OCI-M1 (cell line): ENCODE data around the gene IMMP2L.
"Not testable (repeated sequence)": the region's sequence is repeated elsewhere in the genome, so short reads cannot be mapped to it uniquely, and the experiment has no call there.

Source experiments
- DNase-seq: peaks from one replicate; lab custom pipeline; 2025; lab: John Stamatoyannopoulos, UW

Gene IMMP2L

DNA sequence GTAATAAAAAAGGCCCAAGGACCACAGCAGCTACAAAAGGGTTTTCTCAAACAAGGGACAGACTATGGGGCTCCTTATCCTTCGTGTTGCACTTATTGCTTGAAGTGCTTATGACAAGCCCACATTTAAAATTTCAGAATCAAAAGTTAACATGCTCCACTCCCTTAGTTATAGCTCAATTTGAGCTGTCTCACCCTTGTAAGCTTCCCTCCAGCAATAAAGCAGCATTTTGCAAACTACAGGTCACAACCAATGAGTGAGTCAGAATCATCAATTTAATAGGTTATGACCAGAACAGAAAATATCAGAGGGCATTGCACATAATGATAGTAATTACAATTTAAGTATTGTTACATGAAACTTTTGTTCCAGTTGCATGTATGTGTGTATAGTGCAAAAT lies 53.0 kb downstream of the IMMP2L start:
- DNase-seq: no peak

DNA sequence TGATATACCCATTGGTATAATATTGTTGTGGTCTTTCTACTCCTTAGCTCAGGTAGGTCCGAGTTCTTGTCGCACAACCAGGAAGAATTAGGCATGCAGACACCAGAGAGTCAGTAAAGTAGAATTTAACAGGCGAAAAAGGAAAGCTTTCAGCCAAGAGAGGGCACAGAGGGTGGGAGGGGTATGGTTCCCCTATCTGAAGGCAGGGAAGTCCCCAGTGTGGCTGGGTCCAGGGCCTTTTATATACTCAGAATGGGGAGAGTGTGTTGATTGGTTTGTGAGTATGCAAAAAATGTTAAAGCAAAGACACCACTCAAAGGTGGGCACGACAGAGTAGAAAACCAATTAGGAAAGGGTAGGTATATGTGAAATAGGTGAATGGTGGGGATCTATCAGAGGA lies 53.9 kb downstream of the IMMP2L start:
- DNase-seq: no peak

DNA sequence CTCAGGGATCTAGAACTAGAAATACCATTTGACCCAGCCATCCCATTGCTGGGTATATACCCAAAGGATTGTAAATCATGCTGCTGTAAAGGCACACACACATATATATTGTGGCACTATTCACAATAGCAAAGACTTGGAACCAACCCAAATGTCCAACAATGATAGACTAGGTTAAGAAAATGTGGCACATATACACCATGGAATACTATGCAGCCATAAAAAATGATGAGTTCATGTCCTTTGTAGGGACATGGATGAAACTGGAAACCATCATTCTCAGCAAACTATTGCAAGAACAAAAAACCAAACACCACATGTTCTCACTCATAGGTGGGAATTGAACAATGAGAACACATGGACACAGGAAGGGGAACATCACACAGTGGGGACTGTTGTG lies 56.9 kb downstream of the IMMP2L start:
- DNase-seq: not testable (repeated sequence)

DNA sequence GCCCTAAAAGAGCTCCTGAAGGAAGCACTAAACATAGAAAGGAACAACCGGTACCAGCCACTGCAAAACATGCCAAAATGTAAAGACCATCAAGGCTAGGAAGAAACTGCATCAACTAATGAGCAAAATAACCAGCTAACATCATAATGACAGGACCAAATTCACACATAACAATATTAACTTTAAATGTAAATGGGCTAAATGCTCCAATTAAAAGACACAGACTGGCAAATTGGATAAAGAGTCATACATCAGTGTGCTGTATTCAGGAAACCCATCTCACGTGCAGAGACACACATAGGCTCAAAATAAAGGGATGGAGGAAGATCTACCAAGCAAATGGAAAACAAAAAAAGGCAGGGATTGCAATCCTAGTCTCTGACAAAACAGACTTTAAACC lies 60.5 kb downstream of the IMMP2L start:
- not testable (repeated sequence) for DNase-seq

DNA sequence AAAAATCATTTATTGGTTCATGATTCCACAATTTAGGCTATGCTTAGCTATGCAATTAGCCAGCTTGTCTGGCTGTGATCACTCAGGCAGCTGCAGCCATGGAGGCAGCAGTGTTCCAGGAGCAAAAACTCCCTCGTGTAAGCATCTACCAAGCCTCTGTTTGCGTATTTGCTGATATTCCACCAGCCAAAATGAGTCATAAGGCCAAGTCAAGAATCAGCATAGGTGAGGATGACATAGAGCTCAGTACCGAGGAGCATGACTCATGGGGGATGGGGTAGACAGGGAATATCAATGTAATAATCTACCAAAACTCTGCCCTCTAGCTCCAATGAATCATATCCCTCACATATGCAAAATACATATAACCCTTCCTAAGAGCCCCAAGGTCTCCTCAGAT lies 63.3 kb downstream of the IMMP2L start:
- no peak for DNase-seq

DNA sequence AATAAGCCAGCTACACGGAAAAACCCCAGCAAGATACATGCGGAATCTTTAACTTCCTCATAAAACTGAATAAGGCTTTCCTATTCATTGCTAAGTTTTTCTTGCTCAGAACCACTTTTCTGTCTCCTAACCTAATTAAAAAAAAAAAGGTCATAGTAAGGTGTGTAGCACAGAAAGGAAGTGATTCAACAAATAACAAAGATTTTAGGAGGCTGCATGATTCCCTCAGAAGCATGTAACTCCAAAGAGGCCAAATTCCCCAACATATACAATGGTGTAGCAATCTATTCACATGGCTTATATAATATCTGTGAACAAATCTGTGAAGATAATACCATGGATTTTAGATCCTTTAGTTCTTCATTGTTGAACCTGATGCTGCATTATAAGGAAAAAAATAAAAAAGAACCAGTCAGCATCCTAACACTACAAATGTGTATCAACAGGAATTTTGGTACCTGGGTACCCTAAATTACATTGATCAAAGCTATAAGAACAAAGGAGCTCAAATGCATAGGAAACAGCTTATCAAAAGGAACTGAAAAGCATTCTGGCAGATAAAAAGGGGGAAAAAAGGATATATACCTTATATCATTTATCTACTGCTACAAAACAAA lies 63.8 kb downstream of the IMMP2L start:
- no peak for DNase-seq

DNA sequence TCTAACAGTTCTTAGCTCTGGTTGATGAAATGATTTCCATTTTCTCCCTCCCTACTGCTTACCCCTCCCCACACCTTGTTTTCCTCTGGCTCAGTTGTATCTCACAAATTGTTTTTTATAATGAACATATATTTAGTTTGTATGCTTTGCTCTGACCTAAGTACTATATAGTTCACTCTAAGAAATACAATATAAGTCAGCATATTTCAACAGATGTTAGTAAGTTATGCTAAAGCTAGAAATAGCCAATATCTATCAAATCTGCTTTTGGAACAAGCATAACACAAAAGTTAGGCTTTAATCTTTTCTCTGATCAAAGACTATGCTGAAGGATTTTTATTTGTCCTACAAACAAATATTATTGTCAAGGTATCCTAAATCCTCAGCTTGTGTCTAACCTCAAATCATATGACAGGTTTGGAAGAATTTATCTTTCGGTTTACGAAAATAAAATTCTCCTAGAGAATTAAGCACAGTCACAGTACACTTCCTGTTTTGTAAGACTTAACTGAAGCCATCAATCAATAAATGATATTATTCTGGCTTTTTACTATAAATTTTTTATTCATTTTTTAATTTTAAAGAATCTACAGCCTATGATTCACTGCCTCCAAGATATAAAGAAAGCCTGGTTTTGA lies 67.0 kb downstream of the IMMP2L start:
- peak; percentile 17 for DNase-seq

DNA sequence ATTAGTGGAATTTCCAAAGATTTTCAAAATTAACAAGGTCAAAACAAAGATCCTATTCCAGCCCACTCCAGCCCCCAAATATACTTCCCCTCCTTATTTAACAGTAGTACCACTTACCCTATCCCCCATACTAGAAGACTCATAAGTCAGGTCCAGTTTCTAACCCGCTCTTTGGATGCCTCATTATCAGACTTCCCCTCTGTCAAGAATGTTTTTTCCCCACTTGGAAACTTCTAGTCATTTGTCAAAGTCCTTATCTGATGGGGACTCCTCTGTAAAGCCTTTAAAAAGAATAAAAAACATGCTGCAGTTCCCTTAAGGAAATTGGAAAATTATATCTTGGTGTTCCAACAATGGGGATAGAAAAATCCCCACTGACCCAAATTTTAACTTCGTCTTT lies 70.1 kb downstream of the IMMP2L start:
- peak; percentile 5 for DNase-seq

DNA sequence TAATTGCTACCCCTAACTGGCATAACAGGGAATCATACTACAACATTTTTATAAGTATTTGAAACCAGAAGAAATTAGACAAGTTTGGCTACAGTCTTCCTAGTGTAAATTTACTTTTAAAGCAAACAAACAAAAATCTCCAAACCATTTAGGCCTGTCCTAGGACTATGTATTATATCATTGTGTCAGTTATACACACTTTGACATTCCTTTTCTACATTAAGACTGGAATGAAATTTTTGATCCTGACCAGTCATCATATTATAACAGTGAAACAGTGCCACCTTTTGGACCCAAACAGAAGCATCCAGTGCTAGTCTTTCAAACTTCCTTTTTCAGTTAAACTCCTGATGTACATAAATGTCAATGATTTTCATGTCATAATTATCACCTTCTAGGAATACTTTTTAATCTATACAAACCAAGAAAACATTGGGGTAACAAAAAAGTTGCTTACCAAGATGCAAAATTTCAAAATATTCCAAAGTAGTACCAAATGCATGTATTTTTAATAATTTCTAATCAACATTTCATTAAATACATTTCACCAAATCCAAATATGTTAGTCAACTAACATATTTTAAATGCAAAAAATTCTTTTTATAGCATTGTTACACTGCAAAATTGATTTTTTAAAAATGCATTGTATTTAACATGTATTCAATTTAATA lies 75.7 kb downstream of the IMMP2L start:
- DNase-seq: peak; percentile 76

DNA sequence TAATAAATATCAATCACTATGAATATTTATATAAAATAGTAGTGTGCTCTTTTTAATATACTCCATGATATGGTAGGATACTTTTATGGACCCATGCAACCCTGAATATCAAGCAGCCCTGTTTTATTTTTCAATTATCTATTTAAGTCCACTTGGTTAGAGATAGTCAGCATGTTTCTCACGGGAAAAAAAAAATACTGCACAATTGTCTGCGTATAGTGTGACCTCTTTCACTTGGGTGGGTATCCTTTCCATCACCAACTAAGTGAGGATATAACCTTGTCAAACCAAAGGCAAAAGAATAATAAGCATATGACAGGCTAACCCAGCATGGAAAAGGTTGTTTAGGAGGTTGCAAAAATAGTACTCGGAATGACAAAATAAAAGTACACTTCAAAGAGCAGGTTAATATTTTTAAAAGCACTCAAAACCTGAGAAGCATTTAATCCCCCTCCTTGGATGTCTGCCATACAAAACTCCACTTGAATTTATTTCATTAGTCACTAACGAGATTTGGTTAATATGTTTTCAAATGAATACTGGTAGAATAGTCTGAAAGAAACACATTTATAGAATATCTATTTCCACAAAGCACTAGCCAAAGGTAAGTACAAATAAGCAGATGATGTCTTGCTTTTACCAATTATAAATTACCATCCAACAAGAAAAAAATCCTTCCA lies 76.5 kb downstream of the IMMP2L start:
- no peak for DNase-seq

DNA sequence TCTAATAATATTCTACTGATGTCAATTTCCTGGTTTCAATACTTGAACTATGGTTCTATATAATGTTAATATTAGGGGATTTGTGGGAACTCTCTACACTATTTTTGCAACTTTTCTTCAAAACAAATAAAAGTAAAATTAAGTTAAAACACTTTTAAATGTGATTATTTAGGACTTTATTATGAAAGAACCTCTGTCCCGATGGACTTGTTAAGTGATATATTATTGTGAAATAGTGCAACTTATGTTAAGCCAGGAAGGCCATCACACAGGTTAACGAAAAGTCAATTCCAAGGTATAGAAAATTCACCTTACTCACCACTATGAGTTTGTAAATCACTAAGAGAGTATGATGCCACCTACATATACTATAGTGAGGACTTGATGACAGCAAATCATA lies 79.2 kb downstream of the IMMP2L start:
- DNase-seq: no peak

DNA sequence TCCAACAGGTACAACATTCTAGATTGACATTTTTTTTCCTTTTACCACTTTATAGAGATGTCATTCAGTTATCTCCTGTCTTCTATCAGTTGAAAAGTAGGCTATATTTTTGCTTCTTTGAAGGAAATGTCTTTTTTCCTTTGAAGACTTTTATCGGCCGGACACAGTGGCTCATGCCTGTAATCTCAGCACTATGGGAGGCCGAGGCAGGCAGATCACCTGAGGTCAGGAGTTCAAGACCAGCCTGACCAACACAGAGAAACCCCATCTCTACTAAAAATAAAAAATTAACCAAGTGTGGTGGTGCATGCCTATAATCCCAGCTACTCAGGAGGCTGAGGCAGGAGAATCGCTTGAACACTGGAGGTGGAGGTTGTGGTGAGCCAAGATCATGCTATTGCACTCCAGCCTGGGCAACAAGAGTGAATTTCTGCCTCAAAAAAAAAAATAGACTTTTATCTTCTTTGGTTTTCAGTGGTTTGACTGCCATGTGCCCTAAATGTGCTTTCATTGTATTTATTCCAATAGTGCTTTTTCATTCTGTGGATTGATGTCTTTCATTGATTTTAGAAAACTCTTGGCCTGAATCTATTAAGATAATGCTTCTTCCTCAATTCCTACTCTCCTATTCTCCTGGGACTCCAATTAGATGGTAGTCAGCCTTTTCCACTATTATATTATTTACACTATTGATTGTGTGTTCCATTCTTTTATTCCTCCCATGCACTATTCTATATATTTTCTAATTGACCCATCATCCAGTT lies 84.6 kb downstream of the IMMP2L start:
- DNase-seq: no peak

DNA sequence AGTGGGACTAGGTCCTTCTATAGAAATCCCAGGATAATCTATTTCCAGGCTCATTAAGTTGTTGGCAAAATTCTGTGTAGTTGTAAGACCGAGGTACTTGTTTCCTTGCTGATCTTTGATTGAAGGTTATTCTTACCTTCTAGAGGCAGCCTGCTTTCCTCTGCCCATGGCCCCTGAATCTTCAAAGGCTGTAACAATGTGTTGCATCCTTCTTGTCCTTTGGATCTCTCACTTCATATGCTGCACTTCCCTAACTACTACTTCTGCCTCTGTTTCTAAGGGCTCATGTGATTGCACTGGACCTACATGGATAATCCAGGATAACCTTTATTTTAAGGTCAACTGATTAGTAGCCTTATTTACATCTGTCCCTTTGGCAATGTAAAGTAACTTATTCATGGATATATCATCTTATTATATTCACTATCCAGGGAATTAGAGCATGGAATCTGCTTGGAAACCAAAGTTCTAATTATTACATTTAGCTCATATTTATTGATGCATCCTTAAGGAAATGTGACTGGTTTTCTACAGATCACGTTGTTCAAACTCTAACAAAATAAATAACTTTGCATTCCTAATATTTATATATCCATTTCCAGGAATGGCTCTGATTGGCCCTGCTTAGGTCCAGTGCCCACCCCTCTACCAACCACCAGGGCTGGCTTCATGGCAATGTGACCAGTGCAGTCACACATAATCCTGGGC lies 85.6 kb downstream of the IMMP2L start:
- peak; percentile 41 for DNase-seq

DNA sequence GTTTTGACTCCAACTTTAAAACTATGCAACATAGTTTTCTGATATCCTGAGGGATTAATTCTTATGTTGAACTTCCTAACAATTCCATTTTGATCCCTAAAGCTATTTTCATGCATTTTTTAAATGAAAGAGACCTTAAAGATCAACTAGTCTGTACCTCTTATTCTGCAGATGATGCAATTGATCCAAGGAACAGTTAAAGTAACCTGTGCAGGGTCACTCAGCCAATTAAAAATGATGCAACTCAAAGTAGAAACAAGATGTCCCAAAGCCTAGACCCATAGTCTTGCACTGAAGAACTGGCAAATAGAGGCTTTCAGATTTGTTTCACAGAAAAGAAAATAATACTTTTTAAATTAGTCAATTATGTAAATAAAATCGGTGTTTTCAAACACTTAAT lies 86.3 kb downstream of the IMMP2L start:
- peak; percentile 65 for DNase-seq

DNA sequence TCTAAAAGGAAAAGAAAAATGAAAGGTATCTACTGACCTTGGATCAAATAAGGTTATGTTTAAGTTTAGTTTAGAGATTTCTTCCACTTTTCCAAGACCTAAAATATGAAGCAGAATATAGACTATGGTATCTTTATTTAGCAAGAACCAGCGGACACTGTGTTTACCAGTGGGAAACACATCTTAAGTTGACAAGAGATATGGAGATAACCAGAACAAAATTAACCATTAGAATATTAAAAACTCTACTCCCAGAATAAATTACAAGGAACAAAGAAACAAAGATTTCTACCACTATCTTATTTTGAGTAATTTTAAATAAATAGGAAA lies 86.9 kb downstream of the IMMP2L start:
- no peak for DNase-seq

DNA sequence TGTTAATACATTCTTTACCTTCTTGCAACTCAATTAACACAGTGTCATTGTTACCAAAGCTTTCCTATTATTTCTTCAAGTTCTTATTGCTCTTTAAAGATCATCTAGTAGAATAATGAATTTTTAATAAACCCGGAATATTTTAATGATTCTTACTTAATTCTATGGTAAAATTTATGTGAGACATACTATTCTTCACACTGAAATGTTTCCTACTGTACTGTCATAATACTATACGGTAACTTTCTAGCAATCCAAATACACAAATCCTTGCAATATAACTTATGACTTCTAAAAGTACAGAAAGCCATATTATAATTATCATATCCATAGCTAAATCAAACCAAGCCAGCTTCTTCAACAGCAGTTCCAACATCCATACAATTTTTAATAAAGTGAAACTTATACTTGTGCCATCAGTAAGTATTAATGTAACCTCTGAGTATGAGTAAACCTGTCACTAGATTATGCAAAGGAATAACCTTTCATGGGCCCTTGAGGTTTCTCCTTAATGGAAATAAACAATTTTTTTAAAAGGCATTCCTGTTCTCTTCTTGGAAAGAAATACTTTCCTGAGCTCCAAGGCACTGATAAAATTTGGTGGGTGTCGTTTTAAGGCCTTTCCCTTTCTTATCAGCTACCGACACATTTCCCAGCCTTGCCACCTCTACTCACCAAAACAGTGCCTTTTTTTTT lies 87.4 kb downstream of the IMMP2L start:
- peak; percentile 90 for DNase-seq

DNA sequence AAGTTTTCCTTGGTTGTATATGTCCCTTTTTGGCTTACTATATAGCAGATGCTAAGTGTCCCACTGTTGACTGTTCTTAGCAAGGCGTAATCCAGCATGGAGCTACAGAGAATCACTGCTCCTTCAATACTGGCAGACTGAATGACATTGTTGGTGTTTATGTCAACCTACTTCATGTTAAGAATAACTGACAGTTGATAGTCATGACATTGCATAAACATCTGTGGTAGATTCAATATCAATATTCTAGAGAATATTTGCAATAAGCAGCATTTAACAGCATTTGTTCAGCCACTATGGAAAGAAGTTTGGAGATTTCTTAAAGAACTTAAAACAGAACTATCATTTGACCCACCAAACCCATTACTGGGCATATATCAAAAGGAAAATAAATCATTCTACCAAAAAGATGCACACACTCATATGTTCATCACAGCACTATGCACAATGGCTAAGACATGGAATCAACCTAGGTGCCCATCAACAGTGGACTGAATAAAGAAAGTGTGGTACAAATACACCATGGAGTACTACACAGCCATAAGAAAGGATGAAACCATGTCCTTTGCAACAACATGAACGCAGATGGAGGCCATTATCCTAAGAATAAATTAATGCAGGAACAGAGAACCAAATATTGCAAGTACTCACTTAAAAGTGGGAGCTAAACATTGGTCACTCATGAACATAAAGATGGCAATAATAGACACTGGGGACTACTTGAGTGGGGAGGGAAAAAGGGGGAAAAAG lies 88.7 kb downstream of the IMMP2L start:
- peak; percentile 24 for DNase-seq

DNA sequence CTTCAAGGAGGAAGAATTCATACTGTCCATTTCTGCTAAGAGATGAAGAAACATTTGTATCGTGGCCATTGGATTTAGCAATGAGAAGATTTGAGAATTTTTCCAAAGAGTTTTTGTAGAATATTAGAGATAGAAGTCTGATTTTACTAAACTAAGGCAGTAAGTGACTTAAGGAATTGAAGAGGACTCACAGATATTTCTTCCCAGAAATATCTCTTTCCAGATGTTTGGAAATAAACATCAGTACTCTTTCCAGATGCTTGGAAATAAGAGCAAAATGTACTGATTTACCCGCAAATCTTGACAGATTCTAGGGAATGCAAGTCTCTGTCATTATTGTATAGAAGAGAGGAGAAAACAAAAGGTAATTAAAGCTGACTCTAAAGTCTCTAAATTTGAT lies 91.3 kb downstream of the IMMP2L start:
- DNase-seq: no peak

DNA sequence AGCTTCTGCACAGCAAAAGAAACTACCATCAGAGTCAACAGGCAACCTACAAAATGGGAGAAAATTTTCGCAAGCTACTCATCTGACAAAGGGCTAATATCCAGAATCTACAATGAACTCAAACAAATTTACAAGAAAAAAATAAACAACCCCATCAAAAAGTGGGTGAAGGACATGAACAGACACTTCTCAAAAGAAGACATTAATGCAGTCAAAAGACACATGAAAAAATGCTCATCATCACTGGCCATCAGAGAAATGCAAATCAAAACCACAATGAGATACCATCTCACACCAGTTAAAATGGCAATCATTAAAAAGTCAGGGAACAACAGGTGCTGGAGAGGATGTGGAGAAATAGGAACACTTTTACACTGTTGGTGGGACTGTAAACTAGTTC lies 92.4 kb downstream of the IMMP2L start:
- not testable (repeated sequence) for DNase-seq

DNA sequence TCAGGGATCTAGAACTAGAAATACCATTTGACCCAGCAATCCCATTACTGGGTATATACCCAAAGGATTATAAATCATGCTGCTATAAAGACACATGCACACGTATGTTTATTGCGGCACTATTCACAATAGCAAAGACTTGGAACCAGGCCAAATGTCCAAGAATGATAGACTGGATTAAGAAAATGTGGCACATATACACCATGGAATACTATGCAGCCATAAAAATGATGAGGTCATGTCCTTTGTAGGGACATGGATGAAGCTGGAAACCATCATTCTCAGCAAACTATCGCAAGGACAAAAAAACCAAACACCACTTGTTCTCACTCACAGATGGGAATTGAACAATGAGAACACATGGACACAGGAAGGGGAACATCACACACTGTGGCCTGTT lies 96.5 kb downstream of the IMMP2L start:
- DNase-seq: not testable (repeated sequence)
